NT2/D1 (cell line): ENCODE results near the gene INPP5K.

ENCODE experiments used
- SUZ12 ChIP-seq: IDR thresholded peaks from 2 replicates; pipeline ENCODE4 v1.6.1; 2011; ENCODE audit not compliant: insufficient read length, insufficient read depth; ENCODE audit errors: extremely low read depth
- YY1 ChIP-seq: IDR thresholded peaks from 2 replicates; pipeline ENCODE4 v1.6.1; 2011; ENCODE audit not compliant: insufficient read length, insufficient read depth

DNA sequence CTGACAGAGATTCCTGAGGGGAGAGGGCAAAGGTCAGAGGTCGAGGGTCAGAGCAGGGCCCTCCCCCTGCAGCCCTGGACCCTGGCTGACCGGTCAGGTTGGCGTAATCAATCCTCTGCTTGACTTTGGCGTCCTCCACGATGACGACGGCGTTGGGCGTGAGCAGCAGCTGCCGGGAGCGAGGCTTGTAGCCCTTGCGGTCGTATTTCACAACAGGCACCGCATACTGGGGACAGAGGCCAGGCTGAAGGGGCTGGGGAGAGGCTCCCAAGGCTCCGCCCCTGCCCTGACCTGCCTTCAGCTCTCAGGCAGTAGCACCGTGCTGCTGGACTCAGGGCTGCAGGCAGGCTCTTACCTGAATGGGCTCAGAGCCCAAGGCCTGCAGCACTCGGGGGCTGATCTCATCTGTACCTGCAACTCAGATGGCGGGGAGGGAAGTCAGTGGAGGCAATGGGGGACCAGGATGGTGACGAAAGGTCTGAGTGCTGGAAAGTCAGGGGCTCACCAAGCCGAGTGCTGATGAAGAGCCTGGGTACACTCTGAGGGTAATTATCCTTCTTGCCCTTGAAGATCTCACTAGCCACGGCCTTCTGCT lies 48.4 kb downstream of the INPP5K start:
- TF ChIP-seq SUZ12 (no peak), YY1 (no peak)
